OCI-LY1 (cell line): ENCODE results near the gene UBE2D3.

Experiments
- CTCF ChIP-seq: fragments of 200-600 bp; sonication (generic), shearing (Covaris generic); IDR thresholded peaks from 2 replicates; pipeline ENCODE4 v1.5.1; 2017; ENCODE audit warnings: mild to moderate bottlenecking, antibody characterized with exemption, low read length, moderate library complexity, mixed read lengths
- EZH2 ChIP-seq: fragments of 200-600 bp; sonication (generic), shearing (Covaris generic); IDR thresholded peaks from 2 replicates; pipeline ENCODE4 v1.8.0; 2017; ENCODE audit warnings: borderline replicate concordance, mixed run types, mild to moderate bottlenecking, antibody characterized with exemption, low read length, moderate library complexity, mixed read lengths

- TF ChIP-seq EZH2 (no peak), CTCF (no peak)
These were observed 15.0 kb upstream of the UBE2D3 start for GRCh38 chr4:102842367-102842766.
